Endothelial cell of umbilical vein (primary cell): ENCODE data around the gene ABTB2.

ENCODE experiments used
- CTCF ChIP-seq, 2 donors: IDR thresholded peaks; 1 replicate in 1 of 2; 2 replicates in 1 of 2; pipeline ENCODE4 v1.5.1; 2011; ENCODE audit warnings: low read length in 2 of 2, mild to moderate bottlenecking in 2 of 2, moderate library complexity in 2 of 2, control low read depth in 1 of 2, inconsistent platforms in 1 of 2, low read depth in 1 of 2; ENCODE audit not compliant: insufficient read depth in 1 of 2; ENCODE audit errors: extremely low read depth in 1 of 2
- EZH2 ChIP-seq: IDR thresholded peaks from 2 replicates; pipeline ENCODE4 v1.6.1; 2012; ENCODE audit warnings: borderline replicate concordance, low read depth, mild to moderate bottlenecking, moderate library complexity, low read length, inconsistent platforms; ENCODE audit not compliant: severe bottlenecking
- MYC ChIP-seq: IDR thresholded peaks from one replicate; pipeline ENCODE4 v1.6.1; 2011; ENCODE audit warnings: mild to moderate bottlenecking, low read depth, low read length
- POLR2A ChIP-seq: IDR thresholded peaks from 2 replicates; pipeline ENCODE4 v1.6.1; 2012; ENCODE audit warnings: low read depth, mild to moderate bottlenecking, control low read depth, low read length
- POLR2AphosphoS5 ChIP-seq: IDR thresholded peaks from 2 replicates; pipeline ENCODE4 v1.6.1; 2012; ENCODE audit warnings: low read depth, mild to moderate bottlenecking, control low read depth, low read length, moderate library complexity; ENCODE audit not compliant: insufficient read depth

- no peak for TF ChIP-seq POLR2A
- no peak for TF ChIP-seq CTCF (IDR thresholded peaks at IDR 0.05; ENCODE audit: extremely low read depth in 1 of 2, insufficient read depth in 1 of 2, low read depth in 1 of 2, low read length in 2 of 2)
- TF ChIP-seq EZH2: no peak
- no peak for TF ChIP-seq POLR2AphosphoS5
- no peak for TF ChIP-seq MYC
These were observed 69.3 kb downstream of the ABTB2 start for GRCh38 chr11:34288492-34288891.
